Prostate gland (tissue), 2 donors: ENCODE data around the gene MGAT5. TPM values are rescaled to one million over a fixed set of nuclear protein-coding genes. Genes with fewer than 3 reads are reported as not detected.

Experiments used
- DNase-seq: peaks from one replicate; pipeline ENCODE4 v3.0.0-alpha.2; 2019; ENCODE audit warnings: low spot score
- H3K27ac ChIP-seq, 2 donors: fragments of 200-600 bp; sonication (generic); 2 replicates each; pipeline ENCODE4 v1.5.1; 2017 to 2019
- H3K27me3 ChIP-seq: fragments of 200-600 bp; sonication (generic); replicated peaks from 2 replicates; pipeline ENCODE4 v1.5.1; 2019; ENCODE audit not compliant: insufficient read depth
- H3K36me3 ChIP-seq, 2 donors: fragments of 200-600 bp; sonication (generic); 1 replicate in 1 of 2; 2 replicates in 1 of 2; pipeline versions ENCODE4 v1.5.1 to v1.8.1; 2017 to 2019
- H3K4me1 ChIP-seq: fragments of 200-600 bp; sonication (generic); replicated peaks from 2 replicates; pipeline ENCODE4 v1.5.1; 2019
- H3K4me3 ChIP-seq, 2 donors: fragments of 200-600 bp; sonication (generic); 2 replicates each; pipeline ENCODE4 v1.5.1; 2017 to 2019
- H3K9me3 ChIP-seq: fragments of 200-600 bp; sonication (generic); 2 replicates; pipeline ENCODE4 v1.5.1; 2017
- POLR2A ChIP-seq: fragments of 450-650 bp; IDR thresholded peaks from one replicate; pipeline ENCODE4 v1.6.1; 2016; ENCODE audit warnings: antibody characterized with exemption, mild to moderate bottlenecking
- POLR2AphosphoS5 ChIP-seq: sonication (generic); formaldehyde crosslinking; IDR thresholded peaks from one replicate; pipeline ENCODE4 v1.6.1; 2017; ENCODE audit warnings: antibody characterized with exemption
- WGBS: methylation state at CpG from one replicate; pipeline ENCODE4 v1.1.5; 2018; 5-methylcytosine and 5-hydroxymethylcytosine counted together
- intact Hi-C: fragments of 100-400 bp; cut with DNase I; formaldehyde crosslinking; loops from one replicate; pipeline ENCODE4 v1.14.2; 2022
- total RNA-seq, 2 donors: library from RNA; depleted of rRNA; stranded (reverse); fragments of >200 nt; gene quantifications; one replicate each; pipeline ENCODE4 v1.1.0, GENCODE V29; 2016
- TF ChIP-seq, protein P1 (sequence below), 4 experiments: fragments of 200-600 bp in 2 of 4; fragments of 450-650 bp in 2 of 4; sonication (generic) in 2 of 4; IDR thresholded peaks; 1 replicate in 3 of 4; 2 replicates in 1 of 4; pipeline ENCODE4 v1.5.1; 2016 to 2019; ENCODE audit warnings: antibody characterized with exemption in 4 of 4, mild to moderate bottlenecking in 2 of 4, moderate library complexity in 2 of 4

Gene MGAT5
- total RNA-seq, 2 donors from 2014 or later: 20.1 to 83.2 TPM

GRCh38 chr2:134368009-134368817 is 114.3 kb downstream of the MGAT5 start:
- Histone ChIP-seq H3K27ac (no peak overlapping the region), H3K36me3 (no peaks in the 10 kb centered on the region), H3K27me3 (no peaks in the 10 kb centered on the region), H3K9me3 (no peaks in the 10 kb centered on the region), H3K4me3 (no peak overlapping the region), H3K4me1 (no peaks in the 10 kb centered on the region)
- intact Hi-C loops: no loop called here
- DNase-seq: no peak
- WGBS: 52% methylated on average over 6 of the region's 6 CpGs
- TF ChIP-seq, protein P1, sequence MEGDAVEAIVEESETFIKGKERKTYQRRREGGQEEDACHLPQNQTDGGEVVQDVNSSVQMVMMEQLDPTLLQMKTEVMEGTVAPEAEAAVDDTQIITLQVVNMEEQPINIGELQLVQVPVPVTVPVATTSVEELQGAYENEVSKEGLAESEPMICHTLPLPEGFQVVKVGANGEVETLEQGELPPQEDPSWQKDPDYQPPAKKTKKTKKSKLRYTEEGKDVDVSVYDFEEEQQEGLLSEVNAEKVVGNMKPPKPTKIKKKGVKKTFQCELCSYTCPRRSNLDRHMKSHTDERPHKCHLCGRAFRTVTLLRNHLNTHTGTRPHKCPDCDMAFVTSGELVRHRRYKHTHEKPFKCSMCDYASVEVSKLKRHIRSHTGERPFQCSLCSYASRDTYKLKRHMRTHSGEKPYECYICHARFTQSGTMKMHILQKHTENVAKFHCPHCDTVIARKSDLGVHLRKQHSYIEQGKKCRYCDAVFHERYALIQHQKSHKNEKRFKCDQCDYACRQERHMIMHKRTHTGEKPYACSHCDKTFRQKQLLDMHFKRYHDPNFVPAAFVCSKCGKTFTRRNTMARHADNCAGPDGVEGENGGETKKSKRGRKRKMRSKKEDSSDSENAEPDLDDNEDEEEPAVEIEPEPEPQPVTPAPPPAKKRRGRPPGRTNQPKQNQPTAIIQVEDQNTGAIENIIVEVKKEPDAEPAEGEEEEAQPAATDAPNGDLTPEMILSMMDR (IDR thresholded peaks at IDR 0.05): no peak
- TF ChIP-seq POLR2A (no peak), POLR2AphosphoS5 (no peak)

DNA sequence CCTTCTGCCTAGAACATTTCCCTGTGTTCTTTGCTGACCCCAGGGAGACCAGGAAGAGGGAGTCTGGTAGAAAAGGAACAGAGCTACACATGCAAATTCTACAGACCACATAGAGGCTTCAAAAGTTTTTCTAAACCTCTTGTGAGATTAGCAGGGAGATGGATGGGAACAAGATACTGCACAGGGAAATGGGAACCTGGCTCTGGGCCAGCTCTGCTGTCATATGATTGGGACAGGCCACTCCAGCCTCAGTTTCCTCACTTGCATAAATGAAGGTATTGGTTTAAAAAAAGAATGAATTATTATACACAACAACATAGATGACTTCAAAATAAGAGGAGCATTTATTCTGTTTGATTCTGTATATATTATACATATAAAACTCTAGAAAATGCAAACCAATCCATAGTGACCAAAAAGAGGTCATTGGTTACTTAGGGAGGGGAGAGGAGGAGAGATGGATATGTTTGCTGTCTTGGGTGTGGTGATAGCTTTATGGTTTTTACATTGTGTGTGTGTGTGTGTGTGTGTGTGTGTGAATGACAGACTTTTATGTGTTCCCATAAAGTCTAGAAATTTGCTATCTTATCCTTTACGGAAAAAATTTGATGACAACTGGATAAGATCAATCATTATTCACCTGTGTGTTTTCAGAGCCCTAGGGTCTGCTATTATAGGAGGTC is 115.5 kb downstream of the MGAT5 start:
- DNase-seq: no peak
- no peaks in the 10 kb centered on the region for H3K27me3 ChIP-seq

DNA sequence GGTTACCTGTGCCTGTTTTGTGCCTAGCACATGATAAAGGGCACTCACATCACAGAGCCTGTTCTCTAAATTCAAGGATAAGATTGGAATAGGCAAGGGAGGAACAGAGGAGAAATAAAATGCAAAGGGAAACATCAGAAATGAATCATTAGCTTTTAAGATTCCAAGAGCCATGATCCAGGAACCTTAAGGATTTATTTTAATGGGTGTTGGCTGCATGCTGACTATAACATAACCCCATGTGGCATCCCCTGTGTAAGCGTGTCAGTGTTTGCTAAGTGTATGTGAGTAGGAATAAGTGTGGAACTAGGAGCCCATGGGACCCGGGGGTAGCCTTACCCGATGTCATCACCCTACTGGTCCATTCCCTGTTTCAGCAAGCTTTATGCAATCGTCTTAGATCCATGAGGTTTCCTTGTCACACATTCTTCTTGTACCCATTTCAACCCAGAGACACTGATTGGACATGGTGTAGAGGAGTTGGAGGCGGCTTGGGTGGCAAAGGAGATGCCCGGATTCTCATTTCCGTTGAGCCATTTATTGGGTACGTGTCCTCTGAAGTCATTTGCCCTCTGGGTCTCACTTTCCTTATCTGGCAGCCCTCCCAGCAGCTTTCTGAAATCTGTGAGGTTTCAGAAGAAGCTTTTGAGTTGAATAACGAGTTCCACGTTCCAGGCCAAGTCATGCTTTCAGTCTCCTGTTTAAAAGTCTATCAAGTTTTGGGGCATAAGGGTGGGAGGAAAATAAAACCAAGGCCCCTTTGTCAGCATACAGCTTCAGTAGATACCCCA is 117.0 kb downstream of the MGAT5 start:
- Histone ChIP-seq H3K27me3 (no peaks in the 10 kb centered on the region), H3K36me3 (no peaks in the 10 kb centered on the region), H3K4me1 (no peaks in the 10 kb centered on the region), H3K4me3 (no peak overlapping the region), H3K9me3 (no peaks in the 10 kb centered on the region), H3K27ac (no peak overlapping the region)
- peak; percentile 11 for DNase-seq
- WGBS: 45% methylated on average over 10 of the region's 10 CpGs
- intact Hi-C loops: no loop called here
- no peak for TF ChIP-seq POLR2AphosphoS5

More for the DNA sequence above, 115.5 kb downstream of the MGAT5 start:
- no peak overlapping the region for H3K27ac ChIP-seq
- H3K4me3 ChIP-seq: no peak overlapping the region
- H3K36me3 ChIP-seq: no peaks in the 10 kb centered on the region
- 64% methylated on average over 1 of the region's 1 CpG for WGBS
- intact Hi-C loops: no loop called here
- no peaks in the 10 kb centered on the region for H3K4me1 ChIP-seq
- no peaks in the 10 kb centered on the region for H3K9me3 ChIP-seq
- TF ChIP-seq, protein P1 (IDR thresholded peaks at IDR 0.05): no peak
- no peak for TF ChIP-seq POLR2A
- TF ChIP-seq POLR2AphosphoS5: no peak

GRCh38 chr2:134372141-134372540 is 118.3 kb downstream of the MGAT5 start:
- TF ChIP-seq POLR2AphosphoS5: no peak
- H3K27me3 ChIP-seq: no peaks in the 10 kb centered on the region
- H3K4me1 ChIP-seq: no peaks in the 10 kb centered on the region
- H3K36me3 ChIP-seq: no peaks in the 10 kb centered on the region
- intact Hi-C loops: no loop called here
- no peaks in the 10 kb centered on the region for H3K9me3 ChIP-seq
- 91% methylated on average over 5 of the region's 5 CpGs for WGBS
- DNase-seq: no peak
- no peak overlapping the region for H3K4me3 ChIP-seq
- no peak overlapping the region for H3K27ac ChIP-seq

- Histone ChIP-seq H3K27me3 (no peaks in the 10 kb centered on the region), H3K36me3 (no peaks in the 10 kb centered on the region), H3K4me1 (no peaks in the 10 kb centered on the region), H3K4me3 (no peak overlapping the region), H3K9me3 (no peaks in the 10 kb centered on the region), H3K27ac (no peak overlapping the region)
- intact Hi-C loops: no loop called here
- no peak for DNase-seq
- no peak for TF ChIP-seq POLR2AphosphoS5
- TF ChIP-seq, protein P1 (IDR thresholded peaks at IDR 0.05): no peak
- TF ChIP-seq POLR2A: no peak
- whole genome bisulfite sequencing: 32% methylated on average over 7 of the region's 7 CpGs
These were observed 118.8 kb downstream of the MGAT5 start for GRCh38 chr2:134372611-134373131.
